Umbilical cord (tissue), 2 donors: Measurements from ENCODE around the gene CTNND2. TPM values are rescaled to one million over a fixed set of nuclear protein-coding genes. Genes with fewer than 3 reads are reported as not detected.
"Not testable (repeated sequence)": the region's sequence is repeated elsewhere in the genome, so short reads cannot be mapped to it uniquely, and the experiment has no call there.

Experiments used
- DNase-seq: peaks from one replicate; pipeline ENCODE4 v3.0.0-alpha.2; 2015; ENCODE audit warnings: low spot score
- total RNA-seq: library from RNA; depleted of rRNA; stranded (reverse); fragments of >200 nt; gene quantifications from one replicate; pipeline ENCODE4 v1.2.3, GENCODE V29; 2014; ENCODE audit warnings: low replicate concordance; ENCODE audit not compliant: insufficient read depth

CTNND2 gene
- total RNA-seq, 1 donor from 2014 or later: 8.7 TPM

- no peak for DNase-seq
Measured at GRCh38 chr5:11873587-11873986, 30.7 kb downstream of the CTNND2 start.

GRCh38 chr5:11869203-11869602 is 35.0 kb downstream of the CTNND2 start:
- DNase-seq: no peak

GRCh38 chr5:11863911-11864310 is 40.3 kb downstream of the CTNND2 start:
- no peak for DNase-seq

GRCh38 chr5:11857391-11857790 is 46.9 kb downstream of the CTNND2 start:
- DNase-seq: no peak

- no peak for DNase-seq
Measured at GRCh38 chr5:11854936-11855335, 49.3 kb downstream of the CTNND2 start.

GRCh38 chr5:11853796-11854195 is 50.5 kb downstream of the CTNND2 start:
- no peak for DNase-seq

GRCh38 chr5:11853140-11853539 is 51.1 kb downstream of the CTNND2 start:
- no peak for DNase-seq

- no peak for DNase-seq
Measured at GRCh38 chr5:11852717-11853087, 51.5 kb downstream of the CTNND2 start.

GRCh38 chr5:11851965-11852716 is 52.1 kb downstream of the CTNND2 start:
- no peak for DNase-seq

- no peak for DNase-seq
Measured at GRCh38 chr5:11851416-11851815, 52.8 kb downstream of the CTNND2 start.

- not testable (repeated sequence) for DNase-seq
Measured at GRCh38 chr5:11828566-11828965, 75.7 kb downstream of the CTNND2 start.

- no peak for DNase-seq
Measured at GRCh38 chr5:11822598-11822997, 81.6 kb downstream of the CTNND2 start.

- no peak for DNase-seq
Measured at GRCh38 chr5:11815916-11816315, 88.3 kb downstream of the CTNND2 start.

- no peak for DNase-seq
Measured at GRCh38 chr5:11815481-11815880, 88.8 kb downstream of the CTNND2 start.

GRCh38 chr5:11814373-11814772 is 89.9 kb downstream of the CTNND2 start:
- DNase-seq: no peak

- DNase-seq: no peak
Measured at GRCh38 chr5:11809407-11809806, 94.8 kb downstream of the CTNND2 start.

- no peak for DNase-seq
Measured at GRCh38 chr5:11803436-11803835, 100.8 kb downstream of the CTNND2 start.

GRCh38 chr5:11801061-11801460 is 103.2 kb downstream of the CTNND2 start:
- no peak for DNase-seq

GRCh38 chr5:11797132-11797531 is 107.1 kb downstream of the CTNND2 start:
- DNase-seq: no peak

- no peak for DNase-seq
Measured at GRCh38 chr5:11793396-11793795, 110.8 kb downstream of the CTNND2 start.

GRCh38 chr5:11792621-11793020 is 111.6 kb downstream of the CTNND2 start:
- DNase-seq: no peak

GRCh38 chr5:11791792-11792191 is 112.5 kb downstream of the CTNND2 start:
- no peak for DNase-seq

GRCh38 chr5:11790201-11790600 is 114.0 kb downstream of the CTNND2 start:
- no peak for DNase-seq

- no peak for DNase-seq
Measured at GRCh38 chr5:11785771-11786352, 118.4 kb downstream of the CTNND2 start.
